Muscle of leg (tissue), 11 donors: ENCODE measurements around the gene CYTH1. TPM values are rescaled to one million over a fixed set of nuclear protein-coding genes. Genes with fewer than 3 reads are reported as not detected.

Experiments
- DNase-seq: peaks from one replicate; pipeline ENCODE4 v3.0.0; 2013
- H3K27ac ChIP-seq: one replicate; pipeline ENCODE4 v1.5.1; 2013; ENCODE audit warnings: mild to moderate bottlenecking, low read length, control low read depth
- H3K27me3 ChIP-seq: one replicate; pipeline ENCODE4 v1.6.1; 2013; ENCODE audit warnings: low read length; ENCODE audit not compliant: control insufficient read depth, insufficient read depth
- H3K36me3 ChIP-seq: one replicate; pipeline ENCODE4 v1.6.1; 2013; ENCODE audit warnings: low read length; ENCODE audit not compliant: control insufficient read depth, insufficient read depth
- H3K4me1 ChIP-seq: one replicate; pipeline ENCODE4 v1.6.1; 2013; ENCODE audit warnings: low read length; ENCODE audit not compliant: control insufficient read depth, insufficient read depth
- H3K4me3 ChIP-seq: one replicate; pipeline ENCODE4 v1.5.1; 2013; ENCODE audit warnings: low read length, control low read depth
- H3K9me3 ChIP-seq: replicated peaks from 2 replicates; pipeline ENCODE4 v1.6.1; 2013; ENCODE audit warnings: low read depth, low read length; ENCODE audit not compliant: control insufficient read depth
- WGBS: methylation state at CpG from one replicate; pipeline ENCODE4 v1.1.5; 2013; ENCODE audit warnings: missing lambda C conversion rate; ENCODE audit not compliant: insufficient coverage; 5-methylcytosine and 5-hydroxymethylcytosine counted together
- polyA plus RNA-seq, 8 donors: library from polyadenylated mRNA; unstranded; fragments of 120-200 nt; gene quantifications; one replicate each; pipeline versions ENCODE4 v1.2.1 to v1.2.3, GENCODE V29; 2013; ENCODE audit warnings: inconsistent platforms in 1 of 8, low replicate concordance in 1 of 8; ENCODE audit not compliant: insufficient read length in 8 of 8, insufficient read depth in 1 of 8
- total RNA-seq: library from RNA; stranded (reverse); fragments of 120-200 nt; gene quantifications from one replicate; pipeline ENCODE4 v1.2.4, GENCODE V29; 2013

The CYTH1 gene
- total and polyA plus RNA-seq, 9 donors, result 17.3 to 26.9 (median 21.1) TPM

- Histone ChIP-seq H3K4me1 (peaks cover 14% of the 10 kb centered on the region), H3K4me3 (no peak overlapping the region), H3K36me3 (no peaks in the 10 kb centered on the region), H3K27ac (no peak overlapping the region), H3K27me3 (no peaks in the 10 kb centered on the region), H3K9me3 (no peaks in the 10 kb centered on the region)
- DNase-seq, result no peak
- WGBS, result 87% methylated on average over 7 of the region's 9 CpGs
Measured at GRCh38 chr17:78655251-78655940, 126.7 kb downstream of the CYTH1 start.

- Histone ChIP-seq H3K9me3 (no peaks in the 10 kb centered on the region), H3K4me1 (peaks cover 15% of the 10 kb centered on the region), H3K27me3 (no peaks in the 10 kb centered on the region), H3K27ac (no peak overlapping the region), H3K4me3 (no peak overlapping the region), H3K36me3 (no peaks in the 10 kb centered on the region)
- 38% methylated on average over 1 of the region's 2 CpGs for WGBS
- no peak for DNase-seq
Measured at GRCh38 chr17:78654325-78654724, 127.7 kb downstream of the CYTH1 start.

GRCh38 chr17:78653382-78653781, 128.7 kb downstream of the CYTH1 start:
- no peak overlapping the region for H3K4me3 ChIP-seq
- WGBS, result 82% methylated on average over 5 of the region's 5 CpGs
- H3K27ac ChIP-seq, result no peak overlapping the region
- H3K4me1 ChIP-seq, result peaks cover 11% of the 10 kb centered on the region
- H3K27me3 ChIP-seq, result no peaks in the 10 kb centered on the region
- no peaks in the 10 kb centered on the region for H3K9me3 ChIP-seq
- no peaks in the 10 kb centered on the region for H3K36me3 ChIP-seq
- no peak for DNase-seq

GRCh38 chr17:78652913-78653312, 129.2 kb downstream of the CYTH1 start:
- Histone ChIP-seq H3K9me3 (no peaks in the 10 kb centered on the region), H3K27me3 (no peaks in the 10 kb centered on the region), H3K4me3 (no peak overlapping the region), H3K36me3 (no peaks in the 10 kb centered on the region), H3K27ac (no peak overlapping the region), H3K4me1 (peaks cover 9% of the 10 kb centered on the region)
- peak; percentile 55 for DNase-seq
- 73% methylated on average over 8 of the region's 11 CpGs for WGBS

- Histone ChIP-seq H3K27me3 (no peaks in the 10 kb centered on the region), H3K27ac (no peak overlapping the region), H3K9me3 (no peaks in the 10 kb centered on the region), H3K4me3 (no peak overlapping the region), H3K36me3 (no peaks in the 10 kb centered on the region), H3K4me1 (peaks cover 6% of the 10 kb centered on the region)
- DNase-seq, result no peak
- WGBS, result no CpG with 5 or more reads among the region's 1 CpG
Measured at GRCh38 chr17:78652024-78652423, 130.0 kb downstream of the CYTH1 start.

- no CpG with 5 or more reads among the region's 1 CpG for WGBS
- H3K4me1 ChIP-seq, result peaks cover 6% of the 10 kb centered on the region
Measured at GRCh38 chr17:78651554-78651953, 130.5 kb downstream of the CYTH1 start.

GRCh38 chr17:78650093-78650715, 131.9 kb downstream of the CYTH1 start:
- H3K36me3 ChIP-seq, result no peaks in the 10 kb centered on the region
- no peak overlapping the region for H3K27ac ChIP-seq
- no peak overlapping the region for H3K4me3 ChIP-seq
- 84% methylated on average over 3 of the region's 11 CpGs for WGBS
- H3K27me3 ChIP-seq, result no peaks in the 10 kb centered on the region
- no peaks in the 10 kb centered on the region for H3K9me3 ChIP-seq
- DNase-seq, result no peak
- H3K4me1 ChIP-seq, result peaks cover 15% of the 10 kb centered on the region

More at GRCh38 chr17:78651554-78651953, 130.5 kb downstream of the CYTH1 start:
- no peaks in the 10 kb centered on the region for H3K36me3 ChIP-seq
- DNase-seq, result no peak
- no peak overlapping the region for H3K27ac ChIP-seq
- no peaks in the 10 kb centered on the region for H3K27me3 ChIP-seq
- no peaks in the 10 kb centered on the region for H3K9me3 ChIP-seq
- no peak overlapping the region for H3K4me3 ChIP-seq

GRCh38 chr17:78648293-78648692, 133.8 kb downstream of the CYTH1 start:
- peaks cover 20% of the 10 kb centered on the region for H3K4me1 ChIP-seq
- no peaks in the 10 kb centered on the region for H3K27me3 ChIP-seq
- no peaks in the 10 kb centered on the region for H3K9me3 ChIP-seq
- H3K4me3 ChIP-seq, result no peak overlapping the region
- no peaks in the 10 kb centered on the region for H3K36me3 ChIP-seq
- peak; percentile 30 for DNase-seq
- H3K27ac ChIP-seq, result no peak overlapping the region
- 45% methylated on average over 5 of the region's 5 CpGs for WGBS

GRCh38 chr17:78647032-78647431, 135.0 kb downstream of the CYTH1 start:
- Histone ChIP-seq H3K4me3 (no peak overlapping the region), H3K27me3 (no peaks in the 10 kb centered on the region), H3K9me3 (no peaks in the 10 kb centered on the region), H3K36me3 (no peaks in the 10 kb centered on the region), H3K27ac (no peak overlapping the region), H3K4me1 (peaks cover 20% of the 10 kb centered on the region)
- no peak for DNase-seq
- 79% methylated on average over 3 of the region's 8 CpGs for WGBS

GRCh38 chr17:78645421-78646295, 136.4 kb downstream of the CYTH1 start:
- H3K4me1 ChIP-seq, result peaks cover 20% of the 10 kb centered on the region
- DNase-seq, result peak; percentile 91
- no peak overlapping the region for H3K4me3 ChIP-seq
- no peaks in the 10 kb centered on the region for H3K36me3 ChIP-seq
- H3K9me3 ChIP-seq, result no peaks in the 10 kb centered on the region
- peak overlapping the region; percentile 69 for H3K27ac ChIP-seq
- H3K27me3 ChIP-seq, result no peaks in the 10 kb centered on the region
- 67% methylated on average over 30 of the region's 30 CpGs for WGBS
